Endothelial cell of umbilical vein (primary cell): ENCODE data around the gene POLE.

ENCODE experiments used
- POLR2A ChIP-seq: IDR thresholded peaks from 2 replicates; pipeline ENCODE4 v1.6.1; 2012; ENCODE audit warnings: low read depth, mild to moderate bottlenecking, control low read depth, low read length
- TF ChIP-seq, protein P1 (sequence below), 2 donors: IDR thresholded peaks; 1 replicate in 1 of 2; 2 replicates in 1 of 2; pipeline ENCODE4 v1.5.1; 2011; ENCODE audit warnings: low read length in 2 of 2, mild to moderate bottlenecking in 2 of 2, moderate library complexity in 2 of 2, control low read depth in 1 of 2, inconsistent platforms in 1 of 2, low read depth in 1 of 2; ENCODE audit not compliant: insufficient read depth in 1 of 2; ENCODE audit errors: extremely low read depth in 1 of 2

DNA sequence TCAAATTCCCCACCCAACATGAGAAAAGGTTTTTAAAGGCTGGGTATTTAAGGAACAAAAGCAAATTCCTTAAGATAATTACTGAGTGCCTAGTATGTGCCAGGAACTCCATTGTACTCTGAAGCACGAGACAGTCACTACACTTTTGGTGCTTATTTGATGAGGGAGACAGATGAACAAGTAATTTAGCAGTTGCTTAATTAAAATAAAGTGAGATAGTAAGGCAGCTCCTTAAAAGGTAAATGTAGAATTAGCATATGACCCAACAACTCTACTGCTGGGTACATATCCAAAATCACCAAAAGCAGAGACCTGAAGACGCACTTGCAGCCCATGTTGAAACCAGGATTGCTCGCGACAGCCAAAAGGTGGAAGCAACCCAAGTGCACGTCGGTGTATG is 21.3 kb downstream of the POLE start:
- TF ChIP-seq, protein P1, sequence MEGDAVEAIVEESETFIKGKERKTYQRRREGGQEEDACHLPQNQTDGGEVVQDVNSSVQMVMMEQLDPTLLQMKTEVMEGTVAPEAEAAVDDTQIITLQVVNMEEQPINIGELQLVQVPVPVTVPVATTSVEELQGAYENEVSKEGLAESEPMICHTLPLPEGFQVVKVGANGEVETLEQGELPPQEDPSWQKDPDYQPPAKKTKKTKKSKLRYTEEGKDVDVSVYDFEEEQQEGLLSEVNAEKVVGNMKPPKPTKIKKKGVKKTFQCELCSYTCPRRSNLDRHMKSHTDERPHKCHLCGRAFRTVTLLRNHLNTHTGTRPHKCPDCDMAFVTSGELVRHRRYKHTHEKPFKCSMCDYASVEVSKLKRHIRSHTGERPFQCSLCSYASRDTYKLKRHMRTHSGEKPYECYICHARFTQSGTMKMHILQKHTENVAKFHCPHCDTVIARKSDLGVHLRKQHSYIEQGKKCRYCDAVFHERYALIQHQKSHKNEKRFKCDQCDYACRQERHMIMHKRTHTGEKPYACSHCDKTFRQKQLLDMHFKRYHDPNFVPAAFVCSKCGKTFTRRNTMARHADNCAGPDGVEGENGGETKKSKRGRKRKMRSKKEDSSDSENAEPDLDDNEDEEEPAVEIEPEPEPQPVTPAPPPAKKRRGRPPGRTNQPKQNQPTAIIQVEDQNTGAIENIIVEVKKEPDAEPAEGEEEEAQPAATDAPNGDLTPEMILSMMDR (IDR thresholded peaks at IDR 0.05; ENCODE audit: extremely low read depth in 1 of 2, insufficient read depth in 1 of 2, low read depth in 1 of 2, low read length in 2 of 2): no peak
- TF ChIP-seq POLR2A: no peak
